ENCODE measurements around the gene ITPK1.

ITPK1 gene

DNA sequence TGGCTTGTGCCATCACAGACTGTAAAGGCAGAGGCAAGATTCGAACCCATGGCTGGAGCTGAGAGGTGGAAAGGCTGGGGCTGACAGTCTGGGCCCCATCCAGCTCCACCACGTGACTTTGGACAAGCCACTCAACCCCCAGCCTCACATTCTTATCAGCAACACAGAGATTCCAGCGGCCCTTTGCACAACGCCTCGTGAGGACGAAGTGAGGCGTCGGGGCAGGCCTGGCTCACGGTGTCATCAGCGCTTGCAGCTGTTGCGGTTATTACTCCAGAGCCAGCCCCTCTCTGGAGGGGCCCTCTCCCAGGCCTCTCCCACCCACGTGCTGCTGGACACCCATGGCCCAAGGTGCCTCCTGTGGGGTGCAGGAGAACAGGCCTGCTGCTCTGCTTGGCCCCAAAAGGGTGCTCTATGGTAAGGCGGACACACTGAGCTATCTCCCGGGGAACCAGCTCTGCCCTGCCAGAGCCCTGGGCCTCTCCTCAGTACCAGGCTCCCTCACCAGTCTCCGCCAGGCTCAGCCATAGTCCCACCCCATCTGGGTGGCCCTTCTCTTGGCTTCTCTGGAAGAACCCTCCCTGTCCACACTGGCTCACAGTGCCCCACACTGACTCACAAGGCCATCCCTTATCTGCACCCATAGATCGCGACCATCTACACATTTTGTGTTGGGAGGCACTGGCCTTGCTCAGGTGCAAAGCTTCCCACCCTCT, 171.7 kb downstream of the ITPK1 start:
- no peak for DNase-seq
- in situ Hi-C loops (cut with HindIII; ENCODE audit: low pct_ligation_motif_present, low pct_unique_long_range_greater_than_20kb, low sequenced_read_pairs), result loop anchor here (25.0 kb wide), 1 partner anchor 193 kb away; no protein-coding TSS in a partner anchor

DNA sequence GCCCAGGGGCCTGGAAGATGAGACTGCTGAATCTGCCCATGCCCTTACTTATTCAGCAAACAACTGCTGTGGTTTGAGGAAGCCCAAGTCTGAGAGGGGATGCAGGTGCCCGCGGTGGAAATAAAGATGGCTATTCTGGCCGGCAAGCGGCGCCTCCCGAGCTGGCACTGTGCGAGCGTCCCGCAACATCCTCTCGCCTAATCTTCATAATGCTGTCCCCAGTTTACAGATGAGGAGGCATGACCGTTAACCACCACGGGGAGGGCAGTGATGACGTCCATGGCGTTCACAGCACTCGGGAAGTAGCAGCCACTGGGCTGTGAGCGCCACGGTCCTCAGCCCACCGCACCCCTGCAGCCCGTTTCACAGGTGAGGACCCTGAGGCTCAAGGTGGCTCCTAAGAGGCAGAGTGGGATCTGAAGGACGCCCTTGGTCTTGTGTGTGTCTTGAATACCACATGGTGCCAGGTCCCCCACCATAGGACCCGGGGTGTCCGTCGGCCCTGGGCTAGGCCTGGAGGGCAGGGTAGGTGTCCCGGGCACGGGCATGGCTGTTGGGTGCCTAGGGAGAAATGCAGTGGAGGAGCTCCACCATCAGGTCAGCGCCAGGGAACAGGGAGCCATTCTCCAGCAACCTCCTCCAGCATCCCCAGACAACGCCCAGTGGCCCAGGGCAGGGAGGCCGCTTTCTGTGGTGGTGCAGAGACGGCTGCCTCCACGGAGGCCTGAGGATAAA, 172.6 kb downstream of the ITPK1 start:
- DNase-seq, result no peak
- in situ Hi-C loops (cut with HindIII; ENCODE audit: low pct_ligation_motif_present, low pct_unique_long_range_greater_than_20kb, low sequenced_read_pairs), result loop anchor here (25.0 kb wide), 1 partner anchor 194 kb away; no protein-coding TSS in a partner anchor

DNA sequence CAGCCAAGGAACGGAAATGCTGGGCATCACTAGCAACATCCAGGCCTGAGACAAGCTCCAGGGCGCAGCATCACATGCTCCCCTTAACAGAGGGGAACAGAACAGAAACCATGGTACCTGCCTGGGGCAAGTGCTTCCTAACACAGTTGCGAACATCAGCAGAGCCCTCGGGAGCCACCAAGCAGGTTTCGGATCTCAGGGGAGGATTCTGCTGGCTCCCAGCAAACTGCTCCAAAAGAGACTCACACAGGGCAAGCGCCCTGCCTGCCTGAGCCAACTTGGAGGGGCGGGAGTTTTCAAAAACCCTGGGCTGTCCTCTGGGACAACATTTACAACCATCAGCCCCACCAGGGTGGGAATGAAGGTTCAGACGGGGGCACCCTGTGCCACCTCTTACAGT, 173.1 kb downstream of the ITPK1 start:
- in situ Hi-C loops (cut with HindIII; ENCODE audit: low pct_ligation_motif_present, low pct_unique_long_range_greater_than_20kb, low sequenced_read_pairs), result loop anchor here (25.0 kb wide), 1 partner anchor 195 kb away; no protein-coding TSS in a partner anchor
- no peak for DNase-seq

DNA sequence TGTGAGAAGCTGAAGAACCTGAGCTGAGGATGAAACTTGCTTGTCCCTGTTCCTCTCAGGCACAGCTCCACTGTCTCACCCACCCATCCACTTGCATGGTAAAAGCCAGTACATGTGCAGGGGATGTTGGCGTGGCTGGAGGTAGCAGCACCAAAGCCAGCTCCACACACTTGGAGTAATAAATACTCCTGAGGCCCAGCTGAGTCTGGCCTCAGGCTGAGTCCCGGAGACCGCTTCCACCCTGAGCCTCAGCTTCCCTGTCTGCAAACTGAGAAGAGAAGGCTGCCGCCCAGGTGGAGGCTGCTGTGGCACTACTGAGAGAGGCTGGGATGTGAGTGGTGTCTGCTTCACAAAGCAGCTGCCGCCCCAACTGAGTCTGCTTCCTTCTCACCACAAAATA, 173.6 kb downstream of the ITPK1 start:
- in situ Hi-C loops (cut with HindIII; ENCODE audit: low pct_ligation_motif_present, low pct_unique_long_range_greater_than_20kb, low sequenced_read_pairs), result loop anchor here (25.0 kb wide), 1 partner anchor 195 kb away; no protein-coding TSS in a partner anchor
- DNase-seq, result no peak

DNA sequence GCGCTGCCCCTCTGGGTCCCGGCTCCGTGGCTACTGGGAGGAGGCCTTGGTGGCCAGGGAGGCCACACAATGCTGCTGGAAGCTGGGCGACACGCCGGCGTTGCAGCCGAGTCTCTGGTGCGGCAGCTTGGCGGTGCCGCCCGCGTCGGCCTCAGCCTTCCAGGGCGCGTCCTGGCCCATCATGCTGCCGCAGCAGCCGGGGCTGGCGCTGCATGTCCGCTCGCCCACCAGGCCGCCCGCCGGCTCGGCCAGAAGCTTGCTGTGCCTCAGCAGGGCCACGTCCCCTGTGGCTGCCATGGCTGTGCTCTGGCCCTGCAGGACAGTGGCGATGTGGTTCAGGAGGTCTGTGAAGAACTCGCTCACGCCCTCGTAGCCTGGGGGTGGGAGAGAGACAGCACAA, 174.2 kb downstream of the ITPK1 start:
- in situ Hi-C loops (cut with HindIII; ENCODE audit: low pct_ligation_motif_present, low pct_unique_long_range_greater_than_20kb, low sequenced_read_pairs), result loop anchor here (25.0 kb wide), 1 partner anchor 196 kb away; no protein-coding TSS in a partner anchor
- no peak for DNase-seq

DNA sequence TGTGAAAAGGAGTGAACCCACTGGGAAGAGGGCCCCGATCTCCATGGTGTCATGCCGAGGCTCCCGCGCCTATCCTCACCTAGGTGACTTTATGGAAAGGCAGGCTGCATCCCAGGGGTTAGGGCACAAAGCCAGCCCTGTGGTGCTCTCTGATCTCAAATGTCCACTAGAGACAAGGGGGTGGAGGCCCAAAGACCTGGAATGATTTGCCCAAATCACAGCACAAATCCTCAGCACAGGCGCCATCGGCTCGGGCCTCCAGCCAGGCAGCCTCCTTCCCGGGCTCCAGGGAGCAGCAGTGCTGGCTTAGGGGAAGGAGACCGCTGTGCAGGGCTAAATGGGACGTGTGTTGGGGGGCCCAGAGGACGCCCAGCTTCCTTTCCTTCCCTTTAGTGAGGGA, 175.2 kb downstream of the ITPK1 start:
- DNase-seq, result no peak

DNA sequence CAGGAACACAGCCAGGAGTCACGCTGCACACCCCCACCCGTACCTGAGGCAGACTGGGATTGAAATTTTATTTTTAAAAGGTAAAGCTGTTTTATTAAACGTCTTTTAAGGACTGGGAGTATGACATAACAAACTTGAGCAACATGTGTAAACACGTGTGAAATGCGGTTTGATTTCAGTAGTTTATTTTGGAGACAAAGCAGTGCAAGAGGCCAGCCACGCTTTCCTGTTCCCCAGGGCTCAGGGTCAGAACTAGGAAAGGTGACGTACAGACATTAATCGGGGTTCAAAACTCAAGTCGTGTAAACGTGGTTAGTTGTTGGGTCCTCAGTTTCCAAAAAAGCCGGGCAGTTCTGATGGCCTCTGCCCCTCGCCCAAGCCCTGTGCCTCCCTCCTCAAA, 176.0 kb downstream of the ITPK1 start:
- in situ Hi-C loops (cut with HindIII; ENCODE audit: low pct_ligation_motif_present, low pct_unique_long_range_greater_than_20kb, low sequenced_read_pairs), result loop anchor here (25.0 kb wide), 1 partner anchor 198 kb away; no protein-coding TSS in a partner anchor
- no peak for DNase-seq

More for the DNA sequence above, 175.2 kb downstream of the ITPK1 start:
- in situ Hi-C loops (cut with HindIII; ENCODE audit: low pct_ligation_motif_present, low pct_unique_long_range_greater_than_20kb, low sequenced_read_pairs), result loop anchor here (25.0 kb wide), 1 partner anchor 197 kb away; no protein-coding TSS in a partner anchor

DNA sequence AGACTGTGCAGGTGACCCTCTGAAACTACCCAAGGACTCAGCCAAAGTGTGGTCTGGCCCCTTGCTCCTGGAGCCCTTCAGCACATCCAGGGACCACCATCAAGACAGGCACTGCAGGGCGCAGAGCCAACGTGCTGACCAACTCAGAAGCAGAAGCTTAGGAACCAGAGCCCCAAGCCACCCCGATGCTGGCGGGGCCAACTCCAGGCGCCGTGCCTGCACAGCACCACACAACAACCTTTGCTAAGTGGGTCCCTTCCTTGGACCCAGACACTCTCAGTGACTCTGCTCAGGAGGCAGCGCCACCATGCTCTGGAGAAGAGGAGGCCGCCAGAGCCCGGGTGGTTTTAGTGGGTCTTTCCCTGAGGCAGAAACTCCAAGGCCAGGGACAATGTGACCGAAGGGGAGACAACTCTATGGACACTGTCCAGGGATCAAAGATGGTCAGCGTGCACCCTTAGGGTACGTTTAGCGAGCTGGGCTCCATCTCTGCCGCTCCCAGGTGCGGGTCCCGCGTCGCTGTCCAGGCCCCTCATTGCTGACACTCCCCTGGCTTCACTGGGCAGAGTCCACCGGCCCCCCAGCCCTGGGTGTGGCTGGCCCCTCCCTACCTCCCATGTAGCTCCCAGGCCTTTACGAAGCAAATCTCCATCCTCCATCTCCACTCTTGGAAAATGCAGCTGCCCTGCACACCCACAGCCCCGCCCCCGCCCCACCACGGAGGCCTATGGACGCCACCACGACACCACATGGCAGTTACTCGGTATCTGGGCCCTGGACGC, 176.6 kb downstream of the ITPK1 start:
- in situ Hi-C loops (cut with HindIII; ENCODE audit: low pct_ligation_motif_present, low pct_unique_long_range_greater_than_20kb, low sequenced_read_pairs), result loop anchor here (25.0 kb wide), 1 partner anchor 198 kb away; no protein-coding TSS in a partner anchor

DNA sequence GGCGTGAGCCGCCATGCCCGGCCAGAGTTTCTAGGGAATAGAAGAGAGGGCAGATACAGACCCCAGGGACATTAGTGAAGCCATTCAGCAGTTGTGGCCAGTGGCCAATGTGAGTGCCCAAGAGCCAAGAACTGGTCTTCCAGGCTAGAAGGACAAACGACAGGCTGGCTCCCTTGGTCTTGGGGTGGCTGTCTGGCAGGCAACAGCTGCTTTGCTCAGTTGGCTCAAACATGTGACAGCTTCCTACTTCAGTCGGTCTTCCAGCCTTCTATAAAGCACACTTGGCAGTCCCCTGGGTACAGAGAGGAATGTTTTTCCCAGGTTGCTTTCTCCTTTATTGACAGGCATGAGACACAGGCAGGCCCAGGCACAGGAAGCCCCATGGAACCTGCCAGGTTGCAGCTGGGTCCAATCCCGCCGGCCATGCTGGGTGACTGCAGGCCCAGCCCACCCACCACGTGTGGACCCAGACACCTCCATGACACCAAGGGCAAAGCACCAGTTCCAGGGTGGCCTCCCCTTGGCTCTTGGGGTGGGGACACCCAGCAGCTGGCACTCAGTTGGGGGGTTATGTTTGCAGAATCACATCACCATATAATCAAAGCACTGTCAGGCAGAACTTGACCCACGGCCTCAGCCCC, 177.4 kb downstream of the ITPK1 start:
- no peak for DNase-seq
- in situ Hi-C loops (cut with HindIII; ENCODE audit: low pct_ligation_motif_present, low pct_unique_long_range_greater_than_20kb, low sequenced_read_pairs), result loop anchor here (25.0 kb wide), 1 partner anchor 199 kb away; no protein-coding TSS in a partner anchor

More for the DNA sequence above, 176.6 kb downstream of the ITPK1 start:
- no peak for DNase-seq

DNA sequence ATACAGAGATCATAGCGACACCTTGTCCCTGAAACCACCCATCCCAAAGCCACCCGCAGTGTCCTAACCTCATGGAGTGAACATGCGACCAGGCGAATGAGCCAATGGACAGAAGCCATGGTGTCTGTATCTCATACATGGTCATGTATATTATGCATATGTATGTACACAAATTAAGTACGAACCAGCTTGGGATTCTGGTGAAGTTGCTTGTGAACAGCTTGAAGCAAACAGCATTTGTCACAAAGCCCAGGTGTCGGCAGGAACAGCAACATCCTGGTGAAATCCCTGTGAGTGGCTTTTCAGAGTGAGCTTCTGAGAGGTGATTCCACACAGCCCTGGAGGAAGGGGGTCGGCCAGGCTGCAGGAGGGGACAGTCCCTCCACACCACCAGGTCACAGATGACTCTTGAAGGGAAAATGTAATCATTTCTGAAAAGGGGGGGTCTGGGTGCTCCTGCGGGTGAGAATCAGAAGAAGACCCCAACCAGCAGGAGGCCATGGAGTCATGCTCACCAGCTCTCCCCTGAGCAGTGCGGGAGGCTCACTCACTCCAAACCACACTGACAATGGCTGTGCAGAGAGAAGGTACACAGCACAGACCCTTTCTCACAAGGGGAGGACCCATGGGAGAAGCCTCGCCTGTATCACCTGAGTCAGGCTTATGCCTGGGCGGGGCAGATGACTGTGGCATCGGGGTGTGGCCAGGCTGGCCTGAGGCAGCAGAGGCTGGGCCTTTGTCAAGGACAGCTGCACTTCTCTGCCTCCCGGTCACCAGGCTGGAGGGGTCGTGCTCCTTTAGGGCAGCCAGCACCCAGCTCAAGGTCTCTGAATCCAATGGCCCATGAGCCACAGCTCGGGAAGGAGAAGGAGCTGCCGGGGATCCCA, 178.4 kb downstream of the ITPK1 start:
- DNase-seq, result no peak
- in situ Hi-C loops (cut with HindIII; ENCODE audit: low pct_ligation_motif_present, low pct_unique_long_range_greater_than_20kb, low sequenced_read_pairs), result loop anchor here (25.0 kb wide), 1 partner anchor 200 kb away; no protein-coding TSS in a partner anchor

DNA sequence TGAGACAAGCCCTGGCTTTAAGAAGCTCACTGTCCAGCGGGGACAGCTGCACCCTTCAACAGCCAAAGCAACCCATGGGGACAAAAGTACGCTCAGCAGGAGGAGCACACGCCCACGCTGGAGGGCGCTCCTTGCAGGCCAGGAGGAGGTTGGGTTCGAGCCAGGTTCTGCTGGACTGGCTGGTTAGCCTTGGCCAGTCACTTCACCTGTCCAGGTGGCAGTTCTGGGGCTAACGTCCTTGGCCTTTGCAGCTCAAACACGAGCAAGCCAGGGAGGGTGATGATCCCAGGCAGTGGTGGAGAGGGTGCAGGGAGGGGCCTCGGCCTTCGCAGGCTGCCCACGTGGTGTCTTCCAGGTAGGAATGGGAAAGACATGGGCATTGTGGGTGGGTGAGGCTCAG, 179.6 kb downstream of the ITPK1 start:
- in situ Hi-C loops (cut with HindIII; ENCODE audit: low pct_ligation_motif_present, low pct_unique_long_range_greater_than_20kb, low sequenced_read_pairs), result loop anchor here (25.0 kb wide), 1 partner anchor 201 kb away; no protein-coding TSS in a partner anchor
- DNase-seq, result no peak

DNA sequence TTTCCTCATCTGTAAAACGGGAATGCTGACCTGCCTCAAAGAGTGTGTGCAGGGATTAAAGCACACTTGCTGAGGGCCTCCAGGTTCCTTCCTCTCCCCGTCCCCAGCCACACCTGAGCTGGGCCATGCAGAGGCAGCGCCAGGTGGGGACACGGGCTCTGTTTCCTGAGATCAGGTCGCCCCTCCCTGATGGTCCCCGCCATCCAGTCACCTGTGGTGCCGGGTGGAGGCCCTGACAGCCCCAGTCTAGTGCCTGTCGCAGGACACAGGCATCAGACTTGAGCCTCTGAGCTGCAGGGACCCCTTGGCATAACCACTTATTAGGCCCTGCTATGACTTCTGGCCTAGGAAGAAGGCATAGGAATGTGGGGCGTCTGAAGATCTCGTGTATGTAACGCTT, 180.3 kb downstream of the ITPK1 start:
- DNase-seq, result no peak
- in situ Hi-C loops (cut with HindIII; ENCODE audit: low pct_ligation_motif_present, low pct_unique_long_range_greater_than_20kb, low sequenced_read_pairs), result loop anchor here (25.0 kb wide), 1 partner anchor 202 kb away; no protein-coding TSS in a partner anchor

DNA sequence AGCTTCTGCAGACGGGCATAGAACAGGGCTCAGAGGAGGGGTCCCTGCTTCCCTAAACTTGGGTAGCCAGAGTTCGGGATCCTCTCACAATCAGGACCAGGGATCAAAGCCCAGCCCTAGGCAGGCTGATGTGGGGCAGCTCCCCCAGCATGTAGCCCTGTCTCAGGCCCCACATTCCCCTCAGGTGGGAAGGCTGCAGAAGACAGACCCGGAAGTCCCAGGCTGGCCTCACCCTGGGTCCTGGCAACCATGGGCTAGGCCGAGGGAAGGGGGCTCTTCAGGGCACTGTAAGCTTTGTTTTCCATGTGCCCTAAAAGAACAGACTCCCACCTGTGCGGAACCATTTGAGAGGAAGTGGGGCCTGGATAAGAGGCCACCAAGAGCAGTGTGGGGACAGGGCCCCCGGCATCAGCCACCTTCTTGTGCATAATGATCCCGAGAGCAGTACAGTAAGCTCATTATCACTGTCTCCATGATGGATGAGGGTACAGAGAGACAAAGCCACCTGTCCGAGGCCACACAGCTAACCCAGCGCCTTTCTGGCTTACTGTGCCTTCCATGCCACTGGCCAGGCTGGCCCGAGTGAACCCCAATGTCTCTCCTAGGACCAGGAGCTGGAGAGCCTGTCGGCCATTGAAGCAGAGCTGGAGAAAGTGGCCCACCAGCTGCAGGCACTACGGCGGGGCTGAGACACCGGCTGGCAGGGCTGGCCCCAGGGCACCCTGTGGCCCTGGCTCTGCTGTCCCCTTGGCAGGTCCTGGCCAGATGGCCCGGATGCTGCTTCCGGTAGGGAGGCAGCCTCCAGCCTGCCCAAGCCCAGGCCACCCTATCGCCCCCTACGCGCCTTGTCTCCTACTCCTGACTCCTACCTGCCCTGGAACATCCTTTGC, 181.3 kb downstream of the ITPK1 start:
- in situ Hi-C loops (cut with HindIII; ENCODE audit: low pct_ligation_motif_present, low pct_unique_long_range_greater_than_20kb, low sequenced_read_pairs), result loop anchor here (25.0 kb wide), 1 partner anchor 203 kb away; no protein-coding TSS in a partner anchor

DNA sequence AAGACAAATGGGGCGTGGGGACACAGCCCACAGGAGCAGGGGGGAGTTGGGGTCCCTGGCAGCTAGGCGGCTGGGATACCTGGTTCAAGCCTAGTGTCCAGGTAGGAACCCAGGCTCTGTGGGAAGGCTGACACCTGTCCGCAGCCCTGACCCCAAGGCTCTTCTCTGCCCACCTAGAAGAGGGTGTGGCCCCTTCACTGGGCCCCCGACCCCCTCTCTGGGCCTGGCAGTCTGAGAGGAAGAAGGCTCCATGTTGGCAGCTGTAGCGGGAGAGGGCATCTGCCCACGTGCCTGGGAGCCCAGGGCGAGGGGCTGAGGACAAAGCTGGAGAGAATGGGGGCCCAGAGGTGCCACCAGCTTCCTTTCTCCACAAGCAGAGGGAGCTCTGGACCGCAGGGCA, 182.2 kb downstream of the ITPK1 start:
- in situ Hi-C loops (cut with HindIII; ENCODE audit: low pct_ligation_motif_present, low pct_unique_long_range_greater_than_20kb, low sequenced_read_pairs), result loop anchor here (25.0 kb wide), 1 partner anchor 204 kb away; no protein-coding TSS in a partner anchor
- no peak for DNase-seq

More for the DNA sequence above, 181.3 kb downstream of the ITPK1 start:
- DNase-seq, result no peak

DNA sequence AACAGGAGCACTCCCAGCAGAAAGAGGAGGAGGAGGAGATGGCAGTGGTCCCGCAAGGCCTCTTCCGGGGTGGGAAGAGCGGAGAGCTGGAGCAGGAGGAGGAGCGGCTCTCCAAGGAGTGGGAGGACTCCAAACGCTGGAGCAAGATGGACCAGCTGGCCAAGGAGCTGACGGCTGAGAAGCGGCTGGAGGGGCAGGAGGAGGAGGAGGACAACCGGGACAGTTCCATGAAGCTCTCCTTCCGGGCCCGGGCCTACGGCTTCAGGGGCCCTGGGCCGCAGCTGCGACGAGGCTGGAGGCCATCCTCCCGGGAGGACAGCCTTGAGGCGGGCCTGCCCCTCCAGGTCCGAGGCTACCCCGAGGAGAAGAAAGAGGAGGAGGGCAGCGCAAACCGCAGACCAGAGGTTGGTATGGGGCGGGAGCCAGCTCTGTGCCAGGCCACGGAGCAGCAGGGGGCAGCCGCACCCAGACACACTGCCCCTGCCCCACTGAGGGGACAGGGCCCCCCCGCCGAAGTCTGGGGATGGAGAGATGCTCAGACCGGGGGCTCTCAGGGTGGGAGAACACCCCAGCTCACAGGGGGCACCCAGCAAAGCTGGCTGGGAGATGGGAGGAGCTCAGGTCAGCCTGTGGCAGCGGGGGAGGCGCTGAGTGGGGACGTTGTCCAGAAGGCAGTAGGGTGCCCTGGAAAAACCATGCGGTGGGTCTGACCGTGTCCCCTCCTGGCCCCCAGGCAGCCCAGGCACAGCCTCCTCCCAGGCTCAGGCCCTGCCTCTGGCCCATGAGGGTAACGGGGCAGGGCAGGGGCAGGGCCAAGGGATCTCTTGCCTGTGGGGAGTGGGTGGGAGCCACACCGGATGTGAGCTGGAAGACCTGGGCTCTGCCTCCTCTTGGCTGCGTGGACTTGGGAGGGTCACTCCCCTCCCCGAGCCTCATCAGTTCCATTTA, 183.0 kb downstream of the ITPK1 start:
- in situ Hi-C loops (cut with HindIII; ENCODE audit: low pct_ligation_motif_present, low pct_unique_long_range_greater_than_20kb, low sequenced_read_pairs), result loop anchor here (25.0 kb wide), 1 partner anchor 205 kb away; no protein-coding TSS in a partner anchor
- DNase-seq, result no peak

All from ACHN (cell line).